HepG2 (cell line): ENCODE results near the gene TCOF1. TPM values are rescaled to one million over a fixed set of nuclear protein-coding genes. Genes with fewer than 3 reads are reported as not detected.

Experiments
- ATAC-seq: fragments of 200-7000 bp; cut with Tn5 transposase; 3 replicates; pipeline ENCODE4 v1.9.1; 2020; ENCODE audit warnings: mild to moderate bottlenecking, moderate library complexity
- BruUV-seq: library from RNA; stranded (reverse); fragments of 400-500 nt; replicated peaks from 2 replicates; lab custom pipeline; 2021; lab: Mats Ljungman, UMichigan
- CTCF ChIA-PET: fragments of 300-600 bp; formaldehyde crosslinking; extraction: SDS; loops from one replicate; lab custom pipeline; 2021; ENCODE audit warnings: low total read pairs, inconsistent platforms, low intra/inter-chr PET ratio; lab: Yijun Ruan, JAX
- POLR2A ChIA-PET: fragments of 350-600 bp; sonication (Branson Sonifier 250); formaldehyde crosslinking; loops from one replicate; lab custom pipeline; 2020; ENCODE audit warnings: antibody characterized with exemption, inconsistent platforms; lab: Yijun Ruan, JAX
- DNase-seq: peaks from one replicate; pipeline ENCODE4 v3.0.0-alpha.2; 2015; ENCODE audit warnings: low spot score
- FAIRE-seq: peaks from 3 replicates; lab custom pipeline; 2011; peaks lifted over from hg19 to GRCh38; lab: Jason Lieb, UNC
- H2AFZ ChIP-seq: one replicate; pipeline ENCODE4 v1.6.1; 2011; ENCODE audit warnings: low read length, inconsistent platforms
- H3K27ac ChIP-seq: fragments of 300-600 bp; 3 replicates; pipeline ENCODE4 v1.8.0; 2011; ENCODE audit warnings: mixed run types, mild to moderate bottlenecking, mixed read lengths, low read length, inconsistent platforms; ENCODE audit not compliant: insufficient read depth; ENCODE audit errors: extremely low read length
- H3K27me3 ChIP-seq, 2 experiments: fragments of 200-600 bp in 1 of 2; 2 replicates in 1 of 2; 3 replicates in 1 of 2; pipeline versions ENCODE4 v1.6.0 to v1.8.0; 2011; ENCODE audit warnings: low read length in 2 of 2, mild to moderate bottlenecking in 2 of 2, moderate library complexity in 2 of 2, inconsistent platforms in 1 of 2; ENCODE audit not compliant: insufficient read depth in 2 of 2, control insufficient read depth in 1 of 2
- H3K36me3 ChIP-seq, 2 experiments: fragments of 200-600 bp in 1 of 2; replicated peaks in 1 of 2; 2 replicates in 1 of 2; 3 replicates in 1 of 2; pipeline versions ENCODE4 v1.5.1 to v1.8.0; 2011; ENCODE audit warnings: low read length in 2 of 2, inconsistent platforms in 1 of 2; ENCODE audit not compliant: insufficient read depth in 2 of 2, control insufficient read depth in 1 of 2
- H3K4me1 ChIP-seq: 2 replicates; pipeline ENCODE4 v1.5.1; 2012; ENCODE audit warnings: low read length, inconsistent platforms; ENCODE audit not compliant: insufficient read depth
- H3K4me2 ChIP-seq: 2 replicates; pipeline ENCODE4 v1.6.0; 2011; ENCODE audit warnings: low read depth, low read length, inconsistent platforms
- H3K4me3 ChIP-seq, 3 experiments: fragments of 200-600 bp in 1 of 3; sonication (generic), shearing (Covaris generic) in 1 of 3; replicated peaks in 1 of 3; 2 replicates each; pipeline ENCODE4 v1.5.1; 2011 to 2016; ENCODE audit warnings: low read length in 3 of 3, inconsistent platforms in 2 of 3, low read depth in 2 of 3, mild to moderate bottlenecking in 2 of 3, control low read depth in 1 of 3, mixed read lengths in 1 of 3; ENCODE audit not compliant: insufficient read depth in 1 of 3
- H3K79me2 ChIP-seq: one replicate; pipeline ENCODE4 v1.6.1; 2011; ENCODE audit warnings: low read length, inconsistent platforms; ENCODE audit not compliant: insufficient read depth
- H3K9ac ChIP-seq: 2 replicates; pipeline ENCODE4 v1.6.0; 2011; ENCODE audit warnings: mild to moderate bottlenecking, low read depth, low read length, inconsistent platforms; ENCODE audit not compliant: insufficient read depth
- H3K9me3 ChIP-seq: 2 replicates; pipeline ENCODE4 v1.5.1; 2012; ENCODE audit warnings: mild to moderate bottlenecking, low read length
- H4K20me1 ChIP-seq: 2 replicates; pipeline ENCODE4 v1.6.0; 2011; ENCODE audit warnings: inconsistent platforms, mild to moderate bottlenecking, low read length, moderate library complexity; ENCODE audit not compliant: insufficient read depth
- CSRNP2 ChIP-seq: sonication (generic); formaldehyde crosslinking; conservative IDR thresholded peaks from 2 replicates; pipeline ENCODE4 v1.8.0; 2022; ENCODE audit warnings: low read depth, missing genetic modification reagents
- DRAP1 ChIP-seq: IDR thresholded peaks from 2 replicates; pipeline ENCODE4 v1.6.1; 2016; ENCODE audit warnings: missing genetic modification reagents, missing compliant biosample characterization
- LCORL ChIP-seq, 2 experiments: fragments of 450-650 bp in 1 of 2; sonication (generic) in 1 of 2; formaldehyde crosslinking in 1 of 2; IDR thresholded peaks; 2 replicates each; pipeline versions ENCODE4 v1.5.0 to v1.6.1; 2017 to 2020; ENCODE audit warnings: antibody characterized with exemption in 1 of 2, missing genetic modification reagents in 1 of 2
- ZNF101 ChIP-seq: sonication (generic); formaldehyde crosslinking; IDR thresholded peaks from 2 replicates; pipeline ENCODE4 v1.4.0; 2020; ENCODE audit warnings: mild to moderate bottlenecking, low read depth, missing genetic modification reagents, borderline replicate concordance
- ZNF234 ChIP-seq: sonication (generic); formaldehyde crosslinking; conservative IDR thresholded peaks from 2 replicates; pipeline ENCODE4 v1.5.1; 2020; ENCODE audit warnings: mild to moderate bottlenecking, missing genetic modification reagents
- WGBS: methylation state at CpG from one replicate; pipeline ENCODE4 v1.1.6; 2017; ENCODE audit warnings: low lambda C conversion rate; 5-methylcytosine and 5-hydroxymethylcytosine counted together
- in situ Hi-C: cut with HindIII; loops from 2 replicates; pipeline ENCODE4 v1.10.0; 2017; ENCODE audit warnings: low pct_unique_long_range_greater_than_20kb; ENCODE audit not compliant: extremely low pct_ligation_motif_present
- intact Hi-C: fragments of 100-400 bp; cut with micrococcal nuclease; formaldehyde crosslinking; loops from one replicate; pipeline ENCODE4 v1.10.0; 2022; ENCODE audit not compliant: unreplicated experiment
- polyA plus RNA-seq, 8 experiments: library from polyadenylated mRNA; depleted of rRNA in 3 of 8; stranded (reverse) in 7 of 8; unstranded in 1 of 8; fragments of >200 nt; fragmentation: Illumina TruSeq in 4 of 8; extraction: Trizol in 4 of 8; gene quantifications; 2 replicates each; pipeline versions ENCODE4 v1.2.1 to v1.2.3, GENCODE V29; 2011 to 2016; ENCODE audit warnings: low read depth in 4 of 8, missing spikeins in 1 of 8, mixed read lengths in 1 of 8; ENCODE audit not compliant: insufficient read depth in 1 of 8
- total RNA-seq, 5 experiments: library from RNA; depleted of rRNA; stranded (reverse); fragments of >200 nt; fragmentation: Illumina TruSeq; extraction: Trizol; gene quantifications; 2 replicates each; pipeline ENCODE4 v1.2.3, GENCODE V29; 2016; ENCODE audit warnings: low read depth in 1 of 5

The TCOF1 gene
- total and polyA plus RNA-seq, 2 of the 13 experiments (the other 11 are each of a cell fraction or from before 2014, with no cell fraction given) = 10.1 to 41.6 TPM

- H3K4me1 ChIP-seq = peaks cover 67% of the 10 kb centered on the region
- no peaks in the 10 kb centered on the region for H4K20me1 ChIP-seq
- in situ Hi-C loops = no loop called here
- intact Hi-C loops = no loop called here
- ChIA-PET CTCF (no interaction called here), POLR2A (no interaction called here)
- H3K9ac ChIP-seq = no peak overlapping the region
- H3K27ac ChIP-seq = no peak overlapping the region
- ATAC-seq = no peak
- H3K9me3 ChIP-seq = no peaks in the 10 kb centered on the region
- no peaks in the 10 kb centered on the region for H3K79me2 ChIP-seq
- no peak overlapping the region for H3K4me3 ChIP-seq
- WGBS = 88% methylated on average over 6 of the region's 6 CpGs
- BruUV-seq = no TSS peak
- H2AFZ ChIP-seq = no peak overlapping the region
- H3K4me2 ChIP-seq = no peak overlapping the region
- no peak for FAIRE-seq
- TF ChIP-seq LCORL (IDR thresholded peaks at IDR 0.05) = no peak
- TF ChIP-seq LCORL (CRISPR knock-in tag; IDR thresholded peaks at IDR 0.05) = no peak
- TF ChIP-seq ZNF234 (CRISPR knock-in tag) = no peak
- no peak for TF ChIP-seq ZNF101 (CRISPR knock-in tag)
- no peak for TF ChIP-seq DRAP1 (CRISPR knock-in tag)
- TF ChIP-seq CSRNP2 (CRISPR knock-in tag) = no peak
- DNase-seq = no peak
- no peaks in the 10 kb centered on the region for H3K36me3 ChIP-seq
- H3K27me3 ChIP-seq = no peaks in the 10 kb centered on the region
Measured at GRCh38 chr5:150313501-150313900, 44.0 kb upstream of the TCOF1 start.
